DMS114 treated with DMSO at 0.1 percent for 48 hours (cell line): ENCODE results near the gene TBCEL.
A peak's percentile ranks its signal among the peaks of the same experiment; 100 is the strongest.
"Not testable (repeated sequence)": the region's sequence is repeated elsewhere in the genome, so short reads cannot be mapped to it uniquely, and the experiment has no call there.

Experiments used
- DNase-seq: peaks from one replicate; lab custom pipeline; 2025; ENCODE audit not compliant: unreplicated experiment; lab: John Stamatoyannopoulos, UW

Gene TBCEL

GRCh38 chr11:121104312-121104762 lies 80.4 kb downstream of the TBCEL start:
- no peak for DNase-seq

- DNase-seq = no peak
These were observed 81.2 kb downstream of the TBCEL start for GRCh38 chr11:121105063-121105480.

- no peak for DNase-seq
These were observed 81.7 kb downstream of the TBCEL start for GRCh38 chr11:121105481-121106195.

- no peak for DNase-seq
These were observed 82.9 kb downstream of the TBCEL start for GRCh38 chr11:121106812-121107211.

GRCh38 chr11:121108413-121108812 lies 84.5 kb downstream of the TBCEL start:
- no peak for DNase-seq

GRCh38 chr11:121109471-121109870 lies 85.6 kb downstream of the TBCEL start:
- no peak for DNase-seq

- DNase-seq = no peak
These were observed 86.1 kb downstream of the TBCEL start for GRCh38 chr11:121109916-121110586.

GRCh38 chr11:121110871-121111724 lies 87.2 kb downstream of the TBCEL start:
- no peak for DNase-seq

GRCh38 chr11:121112498-121113455 lies 88.9 kb downstream of the TBCEL start:
- DNase-seq = peak; percentile 47

- no peak for DNase-seq
These were observed 89.7 kb downstream of the TBCEL start for GRCh38 chr11:121113611-121114010.

- DNase-seq = not testable (repeated sequence)
These were observed 91.1 kb downstream of the TBCEL start for GRCh38 chr11:121115024-121115423.

GRCh38 chr11:121117788-121118187 lies 93.9 kb downstream of the TBCEL start:
- DNase-seq = no peak

- DNase-seq = no peak
These were observed 95.5 kb downstream of the TBCEL start for GRCh38 chr11:121119440-121119839.

GRCh38 chr11:121122328-121122727 lies 98.4 kb downstream of the TBCEL start:
- DNase-seq = no peak

GRCh38 chr11:121123496-121124069 lies 99.7 kb downstream of the TBCEL start:
- DNase-seq = no peak

GRCh38 chr11:121127809-121128208 lies 103.9 kb downstream of the TBCEL start:
- no peak for DNase-seq

- DNase-seq = no peak
These were observed 105.7 kb downstream of the TBCEL start for GRCh38 chr11:121129362-121130340.

- DNase-seq = no peak
These were observed 107.8 kb downstream of the TBCEL start for GRCh38 chr11:121131656-121132055.
